HG03025 (cell line): ENCODE measurements around the gene ATP5F1C.
"Not testable (repeated sequence)": the region's sequence is repeated elsewhere in the genome, so short reads cannot be mapped to it uniquely, and the experiment has no call there.

Experiments
- ATAC-seq: cut with Tn5 transposase; IDR thresholded peaks from one replicate; pipeline ENCODE4 v1.9.1; 2021; ENCODE audit warnings: mild to moderate bottlenecking, moderate library complexity; ENCODE audit not compliant: unreplicated experiment, low FRiP score

ATP5F1C gene

DNA sequence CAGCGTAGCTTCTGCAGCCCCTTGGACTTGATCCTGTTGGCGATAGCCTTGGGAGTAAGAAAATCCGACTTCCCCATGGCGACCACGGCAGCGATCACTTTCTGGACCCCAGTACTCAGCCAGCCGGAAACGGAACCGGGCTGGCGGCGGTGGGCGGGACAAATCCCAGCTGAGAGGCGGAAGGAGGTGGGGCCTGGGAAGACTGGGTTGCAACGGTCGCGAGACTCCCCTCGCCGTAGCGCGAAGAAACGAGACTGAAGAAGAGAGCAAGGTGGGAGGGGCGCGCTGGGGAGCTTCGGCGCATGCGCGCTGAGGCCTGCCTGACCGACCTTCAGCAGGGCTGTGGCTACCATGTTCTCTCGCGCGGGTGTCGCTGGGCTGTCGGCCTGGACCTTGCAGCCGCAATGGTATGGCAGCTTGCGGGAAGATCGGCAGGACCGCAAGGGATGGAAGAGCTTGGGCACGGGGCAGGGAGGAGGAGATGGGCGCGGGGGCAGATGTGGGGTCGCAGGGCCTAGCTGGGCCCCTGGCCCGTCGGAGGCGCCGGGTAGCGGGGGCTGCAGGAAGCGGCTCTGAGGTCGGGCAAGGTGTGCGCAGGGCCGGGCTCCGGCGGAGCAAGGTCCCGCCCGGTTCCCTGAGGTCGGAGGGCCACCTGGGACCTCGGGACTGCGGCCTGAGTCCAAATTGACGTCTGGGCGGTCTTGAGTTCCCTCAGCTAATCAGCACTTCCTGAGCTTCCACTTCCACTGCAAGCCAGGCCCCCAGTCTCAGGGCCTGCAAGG, at the start of gene ATP5F1C, which contains the start of gene KIN:
ATP5F1C (plus strand) TSS at position 321 of the 782 bp plus-strand sequence; CDS start at position 352, 31 bp downstream.
KIN (minus strand) TSS at position 137 of the 782 bp plus-strand sequence; CDS start at position 77, 60 bp downstream.
- peak; percentile 95 for ATAC-seq

DNA sequence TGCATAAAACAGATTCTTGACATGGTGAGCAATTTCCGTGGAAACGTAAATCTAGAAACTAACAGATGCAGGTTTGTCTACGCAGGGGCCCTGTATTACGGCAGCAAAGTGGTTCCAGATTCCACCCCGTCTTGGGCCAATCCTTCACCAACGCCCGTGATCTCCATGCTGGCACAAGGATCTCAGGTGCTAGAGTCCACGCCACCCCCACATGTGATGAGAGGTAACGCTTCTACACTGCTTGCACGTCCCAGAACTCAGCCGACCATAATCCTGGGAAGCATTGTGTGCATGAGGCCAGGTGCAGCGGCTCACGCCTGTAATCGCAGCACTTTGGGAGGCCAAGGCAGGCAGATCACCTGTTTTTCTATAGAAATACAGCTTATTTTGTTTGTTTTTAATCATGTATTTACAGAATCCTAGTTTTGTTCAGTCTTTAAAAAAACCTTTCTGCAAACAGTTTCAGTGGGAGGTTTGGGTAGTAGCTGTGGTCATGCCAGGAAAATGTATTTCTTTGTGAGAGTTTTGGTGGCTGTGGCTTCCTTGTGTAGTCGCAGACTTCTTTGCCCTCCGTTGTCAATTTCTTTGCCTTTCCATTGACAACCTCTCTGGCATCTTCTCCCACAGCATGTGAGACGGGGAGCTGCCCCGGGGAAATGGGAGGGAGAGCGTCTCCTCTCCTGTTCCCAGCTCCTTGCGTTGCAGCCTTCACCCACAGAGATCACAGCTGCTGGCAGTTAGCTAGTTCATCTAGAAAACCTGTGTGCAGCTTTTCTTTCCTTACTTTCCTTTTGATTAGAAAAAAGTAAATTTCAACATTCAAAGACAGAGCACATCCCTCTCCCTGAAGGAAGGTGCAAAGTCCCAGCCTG, 49.2 kb upstream of the ATP5F1C start:
- ATAC-seq: no peak

DNA sequence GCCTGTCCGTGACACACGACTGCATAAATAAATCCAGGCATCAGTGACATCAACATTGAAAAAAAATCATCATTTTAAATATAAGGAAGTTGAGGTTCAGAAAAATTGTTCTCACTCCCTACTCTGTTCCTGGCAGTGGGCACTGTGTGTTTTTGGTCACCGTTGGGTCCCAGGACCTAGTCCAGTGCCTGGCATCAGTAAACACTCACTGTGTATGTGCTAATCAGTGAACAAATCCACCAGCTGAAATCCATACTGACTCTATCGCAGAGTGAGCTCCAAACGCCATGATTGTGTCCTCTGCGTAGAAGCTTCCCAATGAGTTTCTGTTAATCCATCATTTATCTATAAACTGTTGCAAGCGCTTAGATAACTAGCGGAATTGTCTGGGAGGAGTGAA, 43.7 kb upstream of the ATP5F1C start:
- ATAC-seq: no peak

DNA sequence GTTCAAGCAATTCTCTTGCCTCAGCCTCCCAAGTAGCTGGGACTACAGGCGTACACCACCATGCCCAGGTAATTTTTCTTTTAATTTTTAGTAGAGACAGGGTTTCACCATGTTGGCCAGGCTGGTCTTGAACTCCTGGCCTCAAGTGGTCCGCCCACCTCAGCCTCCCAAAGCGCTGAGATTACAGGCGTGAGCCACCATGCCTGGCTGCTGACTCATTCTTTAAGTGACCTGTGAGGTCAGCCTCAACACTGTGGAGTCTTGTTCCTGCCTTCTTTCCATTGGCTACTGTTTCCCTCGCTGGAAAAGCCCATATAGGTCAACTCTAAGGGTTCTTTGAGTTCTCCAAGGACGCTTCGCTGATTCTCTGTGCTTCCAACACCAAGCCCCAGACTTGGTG, 39.3 kb upstream of the ATP5F1C start:
- ATAC-seq: not testable (repeated sequence)

DNA sequence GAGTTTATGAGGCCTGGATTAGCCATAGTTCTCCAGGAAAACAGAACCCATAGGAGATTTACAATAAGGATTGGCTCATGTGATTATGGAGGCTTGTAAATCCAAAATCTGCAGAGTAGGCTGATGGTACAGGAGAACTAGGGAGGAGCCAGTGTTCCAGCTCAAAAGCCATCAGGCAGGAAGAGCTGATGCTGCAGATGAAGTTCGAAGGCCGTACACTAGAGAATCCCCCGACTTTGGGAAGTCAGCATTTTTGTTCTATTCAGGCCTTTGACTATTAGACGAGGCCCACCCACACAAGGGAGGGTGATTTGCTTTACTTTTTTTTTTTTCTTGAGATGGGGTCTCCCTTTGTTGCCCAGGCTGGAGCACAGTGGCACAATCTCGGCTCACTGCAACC, 37.8 kb upstream of the ATP5F1C start:
- ATAC-seq: no peak

DNA sequence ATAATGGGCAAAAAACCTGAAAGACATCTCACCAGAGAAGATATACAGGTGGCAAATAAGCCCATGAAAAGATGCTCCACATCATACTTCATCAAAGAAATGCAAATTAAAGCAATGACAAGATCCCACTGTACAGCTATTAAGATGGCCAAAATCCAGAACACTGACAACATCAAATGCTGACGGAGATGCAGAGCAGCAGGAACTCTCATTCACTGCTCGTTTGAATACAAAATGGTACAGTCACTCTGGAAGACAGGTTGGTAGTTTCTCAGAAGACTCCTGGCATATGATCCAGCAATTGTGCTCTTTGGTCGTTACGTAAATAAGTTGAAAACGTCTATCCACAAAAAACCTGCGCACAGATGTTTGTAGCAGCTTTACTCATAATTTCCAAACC, 35.7 kb upstream of the ATP5F1C start:
- ATAC-seq: no peak

DNA sequence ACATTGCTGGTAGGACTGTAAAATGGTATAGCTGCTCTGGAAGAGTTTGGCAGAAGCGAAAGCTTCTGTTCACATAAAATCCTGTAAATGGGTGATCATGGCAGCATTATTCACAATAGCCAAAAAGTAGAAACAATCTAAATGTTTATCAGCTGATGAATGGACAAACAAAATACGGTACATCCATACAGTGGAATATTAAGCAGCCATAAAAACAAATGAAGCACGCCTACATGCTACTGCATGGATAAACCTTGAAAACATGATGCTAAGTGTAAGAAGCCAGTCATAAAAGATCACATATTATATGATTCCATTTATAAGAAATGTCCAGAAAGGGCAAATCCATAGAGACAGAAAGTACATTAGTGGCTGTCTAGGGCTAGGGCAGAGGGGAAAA, 32.9 kb upstream of the ATP5F1C start:
- no peak for ATAC-seq

DNA sequence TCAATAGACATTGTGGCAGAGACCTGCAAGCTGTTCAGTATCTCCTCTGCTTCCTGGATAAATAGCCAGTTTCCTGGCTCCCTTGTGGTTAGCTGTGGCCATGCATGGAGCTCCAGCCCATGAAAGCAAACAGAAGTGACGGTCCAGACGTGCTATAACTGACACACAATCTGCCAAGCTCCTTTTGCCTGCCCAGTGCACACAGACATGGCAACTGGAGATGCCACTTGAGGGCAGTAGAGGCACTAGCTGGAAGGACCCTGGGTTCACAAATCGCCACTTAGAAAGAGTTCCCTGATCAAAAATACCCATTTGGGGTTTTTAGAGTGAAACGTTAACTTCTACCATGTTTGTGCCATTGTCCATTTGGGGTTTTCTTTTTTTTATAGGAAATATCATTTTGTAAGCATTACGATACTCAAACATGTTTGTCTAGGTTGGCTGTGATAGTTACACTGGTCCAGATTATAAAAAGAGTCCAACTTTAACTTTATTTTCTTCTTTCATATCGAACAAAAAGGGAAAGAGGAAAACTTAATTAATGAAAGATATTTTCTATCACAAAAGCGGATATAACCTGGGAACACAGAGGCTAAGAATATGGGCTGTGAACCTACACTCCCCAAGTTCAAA, 31.5 kb upstream of the ATP5F1C start:
- no peak for ATAC-seq

DNA sequence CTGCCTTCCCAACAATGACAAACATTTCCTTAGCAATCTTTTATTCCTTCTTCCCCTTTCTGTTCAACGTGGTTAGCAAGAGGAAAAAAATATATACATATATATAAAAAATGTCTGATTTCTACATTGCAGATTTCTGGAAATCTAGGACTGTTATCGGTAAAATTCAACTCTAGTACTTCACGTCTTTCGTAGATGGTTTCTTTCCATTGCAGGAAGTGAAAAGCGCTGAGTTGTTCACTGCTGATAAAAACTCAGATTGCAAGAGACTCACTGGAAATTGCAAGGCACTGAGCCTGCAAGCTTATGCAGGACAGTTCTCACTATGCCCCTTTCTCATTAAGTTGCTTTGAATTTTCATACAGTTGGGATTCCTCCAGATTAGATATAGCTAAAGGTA, 24.0 kb upstream of the ATP5F1C start:
- ATAC-seq: no peak

DNA sequence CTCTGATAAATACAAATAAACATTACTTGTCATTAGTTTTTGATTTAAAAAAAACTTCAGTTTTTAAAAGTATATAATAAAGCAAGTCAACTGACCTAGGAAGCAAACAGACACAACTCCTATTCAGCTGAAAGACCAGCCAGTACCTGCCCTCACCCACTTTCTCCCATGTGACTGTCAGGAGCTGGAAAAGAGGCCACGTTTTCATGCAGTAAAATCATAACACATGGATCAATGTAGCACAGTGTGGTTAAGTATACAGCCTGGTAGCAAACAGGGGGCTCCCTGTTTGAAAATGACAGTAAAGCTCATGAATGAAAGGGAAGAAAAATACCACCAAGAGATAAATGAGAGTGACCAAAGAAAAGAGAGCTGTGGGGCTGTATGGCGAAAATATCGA, 21.7 kb upstream of the ATP5F1C start:
- no peak for ATAC-seq

DNA sequence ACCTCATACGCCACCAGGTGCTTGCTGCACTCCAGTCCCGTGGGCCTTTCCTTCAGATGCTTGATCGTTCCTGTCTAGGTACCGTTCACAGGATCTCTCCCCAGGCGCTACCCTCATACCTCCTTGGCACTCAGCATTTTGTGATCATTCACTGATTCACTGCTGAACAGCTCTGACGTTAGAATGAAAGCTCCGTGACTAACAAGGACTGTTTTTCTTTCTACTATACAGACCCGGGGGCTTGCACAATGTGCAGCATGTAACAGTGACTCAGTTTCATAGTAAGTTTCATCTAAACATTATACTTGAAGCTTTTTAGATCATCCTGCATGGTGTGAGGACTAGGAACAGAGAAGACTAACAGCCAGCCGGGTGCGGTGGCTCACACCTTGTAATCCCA, 20.8 kb upstream of the ATP5F1C start:
- no peak for ATAC-seq

DNA sequence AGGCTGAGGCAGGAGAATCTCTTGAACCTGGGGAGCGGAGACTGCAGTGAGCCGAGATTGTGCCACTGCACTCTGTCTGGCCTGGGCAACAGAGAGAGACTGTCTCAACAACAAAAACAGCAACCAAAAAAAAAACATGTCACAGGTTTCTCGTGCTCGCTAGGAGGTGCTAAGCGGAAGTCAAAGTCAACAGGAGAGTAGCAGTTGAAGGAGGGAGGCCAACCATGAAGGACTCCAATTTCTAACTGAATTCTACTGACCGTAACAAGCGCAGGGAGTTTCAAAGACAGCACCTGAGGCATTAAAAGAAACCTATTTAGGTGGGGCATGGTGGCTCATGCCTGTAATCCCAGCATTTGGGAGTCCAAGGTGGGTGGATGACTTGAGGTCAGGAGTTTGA, 19.6 kb upstream of the ATP5F1C start:
- no peak for ATAC-seq

DNA sequence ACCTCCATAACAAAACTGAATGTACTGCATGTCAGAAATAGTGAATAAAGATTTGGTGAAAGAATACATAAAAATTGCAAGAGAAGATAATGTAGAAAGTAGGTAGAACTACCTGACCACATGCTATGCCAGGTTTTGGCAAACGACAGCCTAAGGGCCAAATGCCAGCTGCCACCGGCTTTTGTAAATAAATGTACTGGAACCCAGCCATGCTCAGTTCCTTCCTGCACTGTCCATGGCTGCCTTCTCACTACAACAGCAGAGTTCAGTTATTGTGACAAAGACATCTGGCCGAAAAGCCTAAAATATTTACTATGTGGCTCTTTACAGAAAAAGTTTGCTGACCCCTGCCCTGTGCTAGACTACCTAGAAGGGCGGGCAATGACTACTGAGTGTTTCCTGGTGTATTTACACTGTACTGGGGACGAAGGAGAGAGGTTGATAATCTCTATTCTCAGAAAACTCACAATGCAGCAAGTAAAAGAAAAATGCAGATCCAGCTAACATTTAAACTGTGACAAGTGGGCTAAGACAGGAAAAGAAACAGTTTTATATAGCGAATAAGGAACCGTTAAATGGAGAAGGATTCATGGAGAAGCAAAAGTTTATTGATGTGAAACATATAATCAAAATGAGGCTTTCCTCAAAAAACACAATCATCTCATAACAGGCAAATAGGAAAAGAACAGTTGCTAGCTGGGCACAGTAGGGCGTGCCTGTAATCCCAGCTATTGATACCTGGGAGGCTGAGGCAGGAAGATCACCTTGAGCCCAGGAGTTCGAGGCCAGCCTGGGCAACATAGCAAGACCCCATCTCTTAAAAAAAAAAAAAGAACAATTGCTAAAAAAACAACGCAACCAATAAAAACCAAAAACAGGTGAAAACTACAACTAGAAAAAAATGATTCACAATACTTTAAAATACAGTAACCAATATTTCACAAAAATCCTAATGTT, 13.9 kb upstream of the ATP5F1C start:
- no peak for ATAC-seq

DNA sequence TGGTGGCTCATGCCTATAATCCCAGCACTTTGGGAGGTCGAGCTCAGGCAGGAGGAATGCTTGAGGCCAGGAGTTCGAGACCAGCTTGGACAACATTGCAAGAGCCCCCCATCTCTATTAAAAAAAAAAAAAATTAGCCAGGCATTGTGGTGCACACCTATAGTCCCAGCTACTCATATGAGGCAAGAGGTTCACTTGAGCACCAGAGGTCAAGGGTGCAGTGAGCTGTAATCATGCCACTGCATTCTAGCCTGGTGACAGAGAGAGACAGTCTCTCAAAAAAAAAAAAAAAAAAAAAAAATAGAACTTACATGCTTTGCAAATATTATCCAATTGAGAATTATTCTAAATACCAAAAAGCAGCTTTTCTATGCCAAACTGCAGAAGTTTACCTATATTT, 11.2 kb upstream of the ATP5F1C start:
- ATAC-seq: no peak

DNA sequence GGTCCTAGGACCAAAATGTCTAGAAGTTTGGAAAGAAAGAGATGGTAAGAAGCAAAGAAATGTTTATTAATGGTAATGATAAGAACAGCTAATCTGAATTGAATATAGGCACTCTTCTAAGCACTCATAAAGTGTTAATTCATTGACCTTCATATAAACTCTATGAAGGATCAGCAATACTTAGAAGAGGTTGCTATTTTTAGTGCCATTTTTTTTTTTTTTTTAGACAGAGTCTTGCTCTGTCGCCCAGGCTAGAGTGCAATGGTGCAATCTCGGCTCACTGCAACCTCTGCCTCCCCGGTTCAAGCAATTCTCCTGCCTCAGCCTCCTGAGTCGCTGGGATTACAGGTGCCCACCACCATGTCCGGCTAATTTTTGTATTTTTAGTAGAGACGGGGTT, 5.8 kb upstream of the ATP5F1C start:
- ATAC-seq: not testable (repeated sequence)

DNA sequence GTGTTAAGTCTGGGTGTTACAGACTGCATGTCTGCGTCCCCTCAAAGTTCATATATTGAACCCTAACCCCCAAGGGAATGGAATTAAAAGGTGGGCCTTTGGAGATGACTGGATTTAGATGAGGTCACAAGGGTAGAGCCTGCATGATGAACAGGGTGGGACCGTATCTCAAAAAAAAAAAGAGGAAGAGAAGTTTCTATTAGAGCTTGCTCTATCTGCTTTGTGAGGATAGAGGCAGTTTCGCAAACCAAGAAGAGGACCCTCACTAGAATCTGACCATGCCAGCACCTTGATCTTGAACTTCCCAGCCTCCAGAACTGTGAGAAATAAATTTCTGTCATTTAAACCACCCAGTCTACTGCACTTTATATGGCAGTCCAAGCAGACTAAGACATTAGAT, 1.5 kb upstream of the ATP5F1C start:
- ATAC-seq: no peak

DNA sequence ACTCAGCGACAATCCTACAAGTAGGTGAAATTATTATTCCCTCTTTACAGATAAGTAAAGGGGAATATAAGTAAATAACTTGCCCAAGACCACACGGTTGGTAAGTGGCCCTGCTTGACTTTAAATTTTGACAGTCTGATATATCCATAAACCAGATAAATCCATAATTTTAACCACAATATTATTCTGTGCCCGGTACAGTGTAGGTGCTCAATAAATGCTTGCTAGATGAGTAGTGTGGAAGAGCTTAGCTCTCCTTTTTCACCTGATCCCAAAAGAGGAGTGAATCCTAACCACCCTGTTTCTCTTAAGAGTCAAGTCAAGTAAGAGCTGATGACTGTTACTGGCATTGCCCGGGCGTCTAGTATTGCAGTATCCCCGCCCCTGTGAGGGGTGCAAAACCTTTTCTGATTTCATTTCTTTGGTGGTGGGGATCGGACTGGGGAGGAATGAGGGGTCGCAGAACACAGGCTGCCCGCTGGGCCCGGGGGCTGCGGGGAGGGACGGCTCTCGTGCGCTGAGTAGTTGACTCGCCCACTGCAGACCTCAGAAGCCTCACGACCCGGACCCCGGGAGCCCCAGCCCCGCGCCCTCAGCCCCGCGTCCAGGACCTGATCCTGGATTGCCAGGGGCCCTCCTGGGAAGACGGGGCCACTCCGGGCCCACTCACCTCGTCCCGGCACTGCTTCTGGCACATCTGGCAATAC, 674 bp upstream of the ATP5F1C start:
- ATAC-seq: peak; percentile 17

DNA sequence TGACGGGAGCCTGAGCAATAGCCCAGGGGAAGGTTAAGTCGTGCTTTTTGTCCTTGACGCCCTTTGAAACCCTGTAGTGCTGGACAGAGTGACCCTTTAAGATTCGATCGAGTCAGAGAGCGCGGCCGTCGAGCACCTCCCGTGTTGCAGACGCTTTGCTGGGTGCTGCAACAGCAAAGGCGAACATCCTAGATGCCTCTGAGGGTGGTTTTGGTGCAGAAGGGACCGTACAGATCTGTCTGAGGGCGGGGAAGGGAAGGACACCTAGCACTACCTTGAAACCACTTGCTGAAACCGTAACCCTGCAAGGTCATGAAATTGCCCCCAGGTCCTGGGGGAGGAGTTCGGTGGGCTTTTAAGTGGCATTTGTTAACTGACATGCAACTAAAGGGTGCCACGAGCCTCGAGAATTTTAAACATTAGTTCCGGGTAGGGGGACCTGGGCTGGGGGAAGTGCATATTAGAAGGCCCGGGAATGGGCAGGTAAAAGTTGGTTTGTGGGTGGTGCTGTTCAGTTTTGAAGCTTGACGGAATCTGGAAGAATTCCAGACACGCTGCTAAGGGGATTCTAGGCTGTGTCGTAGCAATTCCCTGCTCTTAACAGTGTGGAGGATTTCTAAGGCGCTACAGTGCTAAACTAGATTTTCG, 786 bp downstream of the ATP5F1C start:
- peak; percentile 17 for ATAC-seq

DNA sequence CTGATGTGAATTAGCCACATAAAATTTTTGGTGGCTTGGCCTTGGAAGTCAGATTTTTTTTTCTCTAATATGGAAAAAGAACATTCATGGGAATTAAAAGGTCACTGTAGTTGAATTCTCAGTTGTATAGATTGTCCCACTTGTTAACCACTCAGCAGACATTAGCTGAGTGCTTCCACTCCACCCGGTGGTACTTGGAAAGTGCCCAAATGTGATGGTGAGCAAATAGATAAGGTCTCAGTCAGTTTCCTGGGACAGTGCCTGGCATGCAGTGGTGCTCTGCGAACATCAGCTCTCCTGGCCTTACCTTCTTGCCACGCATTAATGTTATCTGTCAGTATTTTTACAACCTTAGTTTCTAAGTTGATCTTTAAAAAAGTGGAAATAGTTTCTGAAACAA, 1.4 kb downstream of the ATP5F1C start:
- ATAC-seq: no peak
